Fibroblast of the aortic adventitia (primary cell): Measurements from ENCODE around the gene IRF5. TPM values are rescaled to one million over a fixed set of nuclear protein-coding genes. Genes with fewer than 3 reads are reported as not detected.

Experiments used
- DNase-seq: peaks from one replicate; pipeline ENCODE4 v3.0.0-alpha.2; 2010; ENCODE audit warnings: low read depth
- H3K4me3 ChIP-seq: 2 replicates; pipeline ENCODE4 v1.5.1; 2011; ENCODE audit warnings: low read depth, mild to moderate bottlenecking, control low read depth, low read length, moderate library complexity
- CTCF ChIP-seq: IDR thresholded peaks from 2 replicates; pipeline ENCODE4 v1.5.1; 2011; ENCODE audit warnings: mild to moderate bottlenecking, low read length, control low read depth, inconsistent platforms; ENCODE audit not compliant: insufficient read depth
- total RNA-seq: library from RNA; depleted of rRNA; stranded (reverse); fragments of >200 nt; gene quantifications from 2 replicates; pipeline ENCODE4 v1.2.3, GENCODE V29; 2012; ENCODE audit warnings: low replicate concordance

The IRF5 gene
- total RNA-seq = not detected in 2 replicates

GRCh38 chr7:128937647-128938543 is at the start of gene IRF5:
IRF5 (plus strand) TSS chr7:128937927; CDS start chr7:128942082, 4,155 bp downstream.
- peak within 1 kb of the TSS; percentile 50 for H3K4me3 ChIP-seq
- no peak for DNase-seq
- TF ChIP-seq CTCF = no peak

- DNase-seq = no peak
- no peak overlapping the region for H3K4me3 ChIP-seq
- no peak for TF ChIP-seq CTCF
Measured at GRCh38 chr7:128888039-128888755, 49.5 kb upstream of the IRF5 start.

- no peak for TF ChIP-seq CTCF
- H3K4me3 ChIP-seq = no peak overlapping the region
- no peak for DNase-seq
Measured at GRCh38 chr7:128888756-128889095, 49.0 kb upstream of the IRF5 start.

GRCh38 chr7:128889121-128889520 is 48.6 kb upstream of the IRF5 start:
- DNase-seq = no peak
- no peak overlapping the region for H3K4me3 ChIP-seq
- TF ChIP-seq CTCF = no peak

GRCh38 chr7:128890306-128891109 is 47.2 kb upstream of the IRF5 start:
- no peak for TF ChIP-seq CTCF

GRCh38 chr7:128891110-128891941 is 46.4 kb upstream of the IRF5 start:
- no peak for DNase-seq
- TF ChIP-seq CTCF = no peak
- H3K4me3 ChIP-seq = no peak overlapping the region

More at GRCh38 chr7:128890306-128891109, 47.2 kb upstream of the IRF5 start:
- no peak overlapping the region for H3K4me3 ChIP-seq
- DNase-seq = no peak
